Liver (tissue), 2 donors: Measurements from ENCODE around the gene MISP.

Experiments used
- RAD21 ChIP-seq, 2 donors: IDR thresholded peaks; 2 replicates each; pipeline ENCODE4 v1.6.1; 2016; ENCODE audit warnings: antibody characterized with exemption in 2 of 2, mild to moderate bottlenecking in 2 of 2
- YY1 ChIP-seq: IDR thresholded peaks from 2 replicates; pipeline ENCODE4 v1.6.1; 2016; ENCODE audit warnings: antibody characterized with exemption, mild to moderate bottlenecking
- donor health status: healthy.

DNA sequence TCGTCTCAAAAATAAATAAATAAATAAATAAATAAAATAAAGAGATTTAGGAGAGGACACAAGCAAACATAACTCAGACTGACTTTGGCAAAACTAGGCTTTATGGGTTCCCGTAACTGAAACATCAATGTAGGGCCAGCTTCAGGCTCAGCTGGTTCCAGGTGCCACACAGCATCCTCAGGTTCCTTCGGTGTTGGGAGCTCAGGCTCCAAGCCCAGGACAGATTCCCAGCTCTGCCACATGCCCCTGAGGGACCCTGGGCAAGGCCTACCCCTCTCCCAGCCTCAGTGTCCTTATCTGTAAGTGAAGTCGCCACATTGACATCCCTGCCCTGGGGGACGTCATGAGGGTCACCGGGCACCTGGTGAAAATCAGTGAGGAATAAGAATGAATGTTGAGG lies 18.7 kb downstream of the MISP start:
- no peak for TF ChIP-seq YY1
- TF ChIP-seq RAD21 (IDR thresholded peaks at IDR 0.05) = no peak
